Measurements from ENCODE around the gene CPTP.

The CPTP gene

GRCh38 chr1:1298861-1299685, 25.5 kb upstream of the CPTP start:
- H3K79me2 ChIP-seq (ENCODE audit: insufficient read depth, low read length): no peaks in the 10 kb centered on the region
- no peak overlapping the region for H3K4me3 ChIP-seq (ENCODE audit: insufficient read depth, low read length, poor library complexity, severe bottlenecking)
- H3K27me3 ChIP-seq (ENCODE audit: low read length): no peaks in the 10 kb centered on the region
- H3K27ac ChIP-seq (ENCODE audit: low read depth, low read length): no peak overlapping the region
- no peaks in the 10 kb centered on the region for H3K9me3 ChIP-seq (ENCODE audit: insufficient read depth, low read length)
- no peaks in the 10 kb centered on the region; the same call in 1 of the 2 replicates for H4K20me1 ChIP-seq (ENCODE audit: low read depth, low read length)
- H3F3A ChIP-seq (ENCODE audit: insufficient read depth): no peaks in the 10 kb centered on the region
- H2AFZ ChIP-seq (ENCODE audit: low read depth, low read length, severe bottlenecking): no peak overlapping the region
- no peak overlapping the region for H3K9ac ChIP-seq (ENCODE audit: low read length)
- TF ChIP-seq CTCF (IDR thresholded peaks at IDR 0.05; ENCODE audit: insufficient read depth, low read length, poor library complexity, severe bottlenecking): no peak
- no peak for TF ChIP-seq EZH2phosphoT487 (conservative IDR thresholded peaks at IDR 0.05; ENCODE audit: low read length)
- no peaks in the 10 kb centered on the region for H3K9me2 ChIP-seq (replicated peaks; ENCODE audit: insufficient read depth, low read length)
- H3K4me2 ChIP-seq (ENCODE audit: low read depth, low read length, poor library complexity, severe bottlenecking): no peak overlapping the region
- H3K36me3 ChIP-seq (ENCODE audit: low read length): no peaks in the 10 kb centered on the region

GRCh38 chr1:1299686-1300351, 24.8 kb upstream of the CPTP start:
- Histone ChIP-seq H3K36me3 (ENCODE audit: low read length) (no peaks in the 10 kb centered on the region), H3K79me2 (ENCODE audit: insufficient read depth, low read length) (no peaks in the 10 kb centered on the region; the same call in 1 of the 2 replicates), H3K27ac (ENCODE audit: low read depth, low read length) (no peak overlapping the region), H3K27me3 (ENCODE audit: low read length) (no peaks in the 10 kb centered on the region), H3K4me3 (ENCODE audit: insufficient read depth, low read length, poor library complexity, severe bottlenecking) (no peak overlapping the region), H3K9me3 (ENCODE audit: insufficient read depth, low read length) (no peaks in the 10 kb centered on the region), H3K9ac (ENCODE audit: low read length) (no peak overlapping the region), H3K9me2 (replicated peaks; ENCODE audit: insufficient read depth, low read length) (no peaks in the 10 kb centered on the region), H4K20me1 (ENCODE audit: low read depth, low read length) (no peaks in the 10 kb centered on the region; the same call in 1 of the 2 replicates), H3F3A (ENCODE audit: insufficient read depth) (no peaks in the 10 kb centered on the region), H2AFZ (ENCODE audit: low read depth, low read length, severe bottlenecking) (no peak overlapping the region), H3K4me2 (ENCODE audit: low read depth, low read length, poor library complexity, severe bottlenecking) (no peak overlapping the region)
- TF ChIP-seq EZH2phosphoT487 (conservative IDR thresholded peaks at IDR 0.05; ENCODE audit: low read length) (no peak), CTCF (IDR thresholded peaks at IDR 0.05; ENCODE audit: insufficient read depth, low read length, poor library complexity, severe bottlenecking) (peak; percentile 34)

GRCh38 chr1:1300352-1300739, 24.3 kb upstream of the CPTP start:
- H3F3A ChIP-seq (ENCODE audit: insufficient read depth): no peaks in the 10 kb centered on the region
- H4K20me1 ChIP-seq (ENCODE audit: low read depth, low read length): no peaks in the 10 kb centered on the region; the same call in 1 of the 2 replicates
- no peak overlapping the region for H2AFZ ChIP-seq (ENCODE audit: low read depth, low read length, severe bottlenecking)
- no peak overlapping the region for H3K4me3 ChIP-seq (ENCODE audit: insufficient read depth, low read length, poor library complexity, severe bottlenecking)
- no peak overlapping the region for H3K9ac ChIP-seq (ENCODE audit: low read length)
- no peaks in the 10 kb centered on the region for H3K27me3 ChIP-seq (ENCODE audit: low read length)
- no peaks in the 10 kb centered on the region for H3K9me2 ChIP-seq (replicated peaks; ENCODE audit: insufficient read depth, low read length)
- H3K36me3 ChIP-seq (ENCODE audit: low read length): no peaks in the 10 kb centered on the region
- no peak overlapping the region for H3K4me2 ChIP-seq (ENCODE audit: low read depth, low read length, poor library complexity, severe bottlenecking)
- H3K79me2 ChIP-seq (ENCODE audit: insufficient read depth, low read length): no peaks in the 10 kb centered on the region; the same call in 1 of the 2 replicates
- no peaks in the 10 kb centered on the region for H3K9me3 ChIP-seq (ENCODE audit: insufficient read depth, low read length)
- H3K27ac ChIP-seq (ENCODE audit: low read depth, low read length): no peak overlapping the region
- TF ChIP-seq EZH2phosphoT487 (conservative IDR thresholded peaks at IDR 0.05; ENCODE audit: low read length) (no peak), CTCF (IDR thresholded peaks at IDR 0.05; ENCODE audit: insufficient read depth, low read length, poor library complexity, severe bottlenecking) (no peak)
